Keratinocyte (primary cell): ENCODE results near the gene TCERG1. TPM values are rescaled to one million over a fixed set of nuclear protein-coding genes. Genes with fewer than 3 reads are reported as not detected.

Experiments
- DNase-seq: peaks from one replicate; pipeline ENCODE4 v3.0.0-alpha.2; 2011; ENCODE audit warnings: low read depth, missing footprints, low spot score
- FAIRE-seq: peaks from 2 replicates; lab custom pipeline; 2011; peaks lifted over from hg19 to GRCh38; lab: Jason Lieb, UNC
- H2AFZ ChIP-seq: 2 replicates; pipeline ENCODE4 v1.6.0; 2012; ENCODE audit warnings: low read length, control low read depth, inconsistent platforms; ENCODE audit not compliant: control insufficient read depth
- H3K27ac ChIP-seq: 2 replicates; pipeline ENCODE4 v1.5.1; 2011; ENCODE audit warnings: low read length; ENCODE audit not compliant: control insufficient read depth, insufficient read depth
- H3K27me3 ChIP-seq: 3 replicates; pipeline ENCODE4 v1.6.0; 2011; ENCODE audit warnings: low read length; ENCODE audit not compliant: control insufficient read depth, insufficient read depth; ENCODE audit errors: extremely low read depth
- H3K36me3 ChIP-seq, 2 experiments: 2 replicates in 1 of 2; 3 replicates in 1 of 2; pipeline ENCODE4 v1.5.1; 2011; ENCODE audit warnings: low read length in 2 of 2, mild to moderate bottlenecking in 1 of 2; ENCODE audit not compliant: control insufficient read depth in 2 of 2, insufficient read depth in 2 of 2; ENCODE audit errors: extremely low read depth in 1 of 2
- H3K4me1 ChIP-seq: 3 replicates; pipeline ENCODE4 v1.5.1; 2011; ENCODE audit warnings: low read length; ENCODE audit not compliant: control insufficient read depth, insufficient read depth; ENCODE audit errors: extremely low read depth
- H3K4me2 ChIP-seq: 3 replicates; pipeline ENCODE4 v1.6.0; 2011; ENCODE audit warnings: low read depth, low read length; ENCODE audit not compliant: control insufficient read depth, insufficient read depth; ENCODE audit errors: extremely low read depth
- H3K4me3 ChIP-seq, 3 experiments: fragments of 200-600 bp in 1 of 3; sonication (generic) in 1 of 3; 2 replicates in 2 of 3; 3 replicates in 1 of 3; pipeline ENCODE4 v1.5.1; 2011 to 2016; ENCODE audit warnings: low read length in 3 of 3, mild to moderate bottlenecking in 3 of 3, control low read depth in 2 of 3, inconsistent platforms in 1 of 3, low read depth in 1 of 3, mixed read lengths in 1 of 3, mixed run types in 1 of 3, moderate library complexity in 1 of 3; ENCODE audit not compliant: control insufficient read depth in 2 of 3, insufficient read depth in 2 of 3; ENCODE audit errors: extremely low read depth in 1 of 3
- H3K79me2 ChIP-seq: 2 replicates; pipeline ENCODE4 v1.6.0; 2012; ENCODE audit warnings: low read length; ENCODE audit not compliant: control insufficient read depth, insufficient read depth
- H3K9ac ChIP-seq: 3 replicates; pipeline ENCODE4 v1.6.0; 2011; ENCODE audit warnings: low read length; ENCODE audit not compliant: control insufficient read depth, insufficient read depth; ENCODE audit errors: extremely low read depth
- H3K9me1 ChIP-seq: 3 replicates; pipeline ENCODE4 v1.6.0; 2011; ENCODE audit warnings: low read length; ENCODE audit not compliant: control insufficient read depth, insufficient read depth; ENCODE audit errors: extremely low read depth
- H3K9me3 ChIP-seq: 2 replicates; pipeline ENCODE4 v1.5.1; 2012; ENCODE audit warnings: low read depth, low read length; ENCODE audit not compliant: control insufficient read depth
- H4K20me1 ChIP-seq: 3 replicates; pipeline ENCODE4 v1.6.0; 2011; ENCODE audit warnings: low read length; ENCODE audit not compliant: control insufficient read depth, insufficient read depth; ENCODE audit errors: extremely low read depth
- EZH2 ChIP-seq: IDR thresholded peaks from one replicate; pipeline ENCODE4 v1.6.1; 2012; ENCODE audit warnings: inconsistent platforms, mild to moderate bottlenecking, low read length, moderate library complexity
- dilution Hi-C: fragments of 300-500 bp; cut with MboI; formaldehyde crosslinking; loops from one replicate; pipeline ENCODE4 v1.7.0; 2020; ENCODE audit warnings: low sequenced_read_pairs; ENCODE audit not compliant: extremely low pct_ligation_motif_present
- polyA plus RNA-seq, 5 experiments: library from polyadenylated mRNA; depleted of rRNA in 3 of 5; stranded (reverse) in 3 of 5; stranded (forward) in 1 of 5; unstranded in 1 of 5; fragments of >200 nt; gene quantifications; 1 replicate in 1 of 5; 2 replicates in 3 of 5; 3 replicates in 1 of 5; pipeline versions ENCODE4 v1.2.1 to v1.2.3, GENCODE V29; 2011 to 2012; ENCODE audit warnings: missing spikeins in 2 of 5, low read depth in 1 of 5, low replicate concordance in 1 of 5
- TF ChIP-seq, protein P1 (sequence below), 3 experiments: IDR thresholded peaks in 1 of 3; conservative IDR thresholded peaks in 1 of 3; optimal IDR thresholded peaks in 1 of 3; 2 replicates in 2 of 3; 3 replicates in 1 of 3; pipeline versions ENCODE3 to v1.5.1; 2011; ENCODE audit warnings: low read length in 3 of 3, mild to moderate bottlenecking in 3 of 3, moderate library complexity in 2 of 3, control low read depth in 1 of 3, inconsistent platforms in 1 of 3; ENCODE audit not compliant: insufficient read depth in 2 of 3; ENCODE audit errors: extremely low read depth in 1 of 3

TCERG1 gene
- polyA plus RNA-seq, 1 donor (not counting 4 experiments of a cell fraction or from before 2014, with no cell fraction given): 71.6 TPM

DNA sequence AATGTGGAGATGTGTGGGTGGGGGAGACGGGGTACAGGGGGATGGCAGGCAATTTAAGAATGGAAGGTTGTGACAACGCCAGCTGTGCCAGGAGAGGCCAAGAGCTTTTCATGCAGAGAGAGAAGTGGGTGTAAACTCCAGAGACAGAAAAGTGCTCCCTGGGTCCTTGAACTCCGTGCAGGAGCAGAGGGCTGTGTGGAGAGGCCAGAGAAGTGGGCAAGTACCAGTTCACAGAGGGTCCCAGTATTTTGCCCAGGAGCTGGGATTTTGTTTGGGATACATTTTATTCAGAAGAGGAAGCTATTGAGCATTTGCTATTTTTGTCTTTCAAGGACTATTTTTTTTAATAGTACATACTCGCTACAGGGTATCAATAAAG, 19.5 kb upstream of the TCERG1 start:
- H3K4me1 ChIP-seq: peaks cover 23% of the 10 kb centered on the region
- DNase-seq (no peak), FAIRE-seq (no peak)
- H3K4me2 ChIP-seq: no peak overlapping the region
- no peak overlapping the region for H2AFZ ChIP-seq
- no peaks in the 10 kb centered on the region for H3K36me3 ChIP-seq
- no peak overlapping the region for H3K27ac ChIP-seq
- H3K79me2 ChIP-seq: no peaks in the 10 kb centered on the region
- H3K4me3 ChIP-seq: no peak overlapping the region
- H4K20me1 ChIP-seq: no peaks in the 10 kb centered on the region
- H3K9ac ChIP-seq: no peak overlapping the region
- no peaks in the 10 kb centered on the region for H3K9me1 ChIP-seq
- TF ChIP-seq EZH2: no peak
- TF ChIP-seq, protein P1, sequence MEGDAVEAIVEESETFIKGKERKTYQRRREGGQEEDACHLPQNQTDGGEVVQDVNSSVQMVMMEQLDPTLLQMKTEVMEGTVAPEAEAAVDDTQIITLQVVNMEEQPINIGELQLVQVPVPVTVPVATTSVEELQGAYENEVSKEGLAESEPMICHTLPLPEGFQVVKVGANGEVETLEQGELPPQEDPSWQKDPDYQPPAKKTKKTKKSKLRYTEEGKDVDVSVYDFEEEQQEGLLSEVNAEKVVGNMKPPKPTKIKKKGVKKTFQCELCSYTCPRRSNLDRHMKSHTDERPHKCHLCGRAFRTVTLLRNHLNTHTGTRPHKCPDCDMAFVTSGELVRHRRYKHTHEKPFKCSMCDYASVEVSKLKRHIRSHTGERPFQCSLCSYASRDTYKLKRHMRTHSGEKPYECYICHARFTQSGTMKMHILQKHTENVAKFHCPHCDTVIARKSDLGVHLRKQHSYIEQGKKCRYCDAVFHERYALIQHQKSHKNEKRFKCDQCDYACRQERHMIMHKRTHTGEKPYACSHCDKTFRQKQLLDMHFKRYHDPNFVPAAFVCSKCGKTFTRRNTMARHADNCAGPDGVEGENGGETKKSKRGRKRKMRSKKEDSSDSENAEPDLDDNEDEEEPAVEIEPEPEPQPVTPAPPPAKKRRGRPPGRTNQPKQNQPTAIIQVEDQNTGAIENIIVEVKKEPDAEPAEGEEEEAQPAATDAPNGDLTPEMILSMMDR (optimal IDR thresholded peaks at IDR 0.05 in 1 of 3, IDR thresholded peaks at IDR 0.05 in 1 of 3, conservative IDR thresholded peaks at IDR 0.05 in 1 of 3; ENCODE audit: extremely low read depth in 1 of 3, insufficient read depth in 2 of 3, low read length in 3 of 3): no peak
- H3K9me3 ChIP-seq: no peaks in the 10 kb centered on the region
- dilution Hi-C loops: no loop called here
- H3K27me3 ChIP-seq: no peaks in the 10 kb centered on the region

DNA sequence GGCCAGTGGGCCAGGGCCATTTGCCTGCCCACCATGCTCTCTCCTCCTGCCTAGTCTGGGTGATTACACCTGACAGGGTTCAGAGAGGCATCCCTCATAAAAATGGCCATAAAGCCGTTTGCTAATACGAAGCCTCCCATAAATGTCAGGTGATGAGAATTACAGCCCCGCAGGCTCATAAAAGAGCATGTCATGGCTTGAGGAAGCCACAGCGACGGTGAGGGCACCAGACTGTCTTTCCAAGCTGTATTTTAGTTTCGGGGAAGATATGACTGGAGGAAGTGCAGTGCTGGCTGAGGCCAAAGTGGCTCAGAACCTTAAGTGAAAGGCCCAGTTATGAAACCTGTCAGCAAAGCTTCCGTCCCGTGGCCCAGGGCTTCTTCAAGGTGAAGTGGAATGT, 18.5 kb upstream of the TCERG1 start:
- Histone ChIP-seq H3K27me3 (no peaks in the 10 kb centered on the region), H3K36me3 (no peaks in the 10 kb centered on the region), H3K9ac (peak overlapping the region; percentile 46), H3K4me3 (peak overlapping the region in 1 of 3 experiments; percentile 20), H4K20me1 (no peaks in the 10 kb centered on the region), H3K27ac (peak overlapping the region; percentile 45), H3K9me3 (no peaks in the 10 kb centered on the region), H3K79me2 (no peaks in the 10 kb centered on the region), H3K4me1 (peaks cover 23% of the 10 kb centered on the region), H2AFZ (peak overlapping the region; percentile 95), H3K4me2 (peak overlapping the region; percentile 63), H3K9me1 (no peaks in the 10 kb centered on the region)
- peak; percentile 29 for FAIRE-seq
- DNase-seq: no peak
- dilution Hi-C loops: no loop called here
- no peak for TF ChIP-seq EZH2
- TF ChIP-seq, protein P1 (optimal IDR thresholded peaks at IDR 0.05 in 1 of 3, IDR thresholded peaks at IDR 0.05 in 1 of 3, conservative IDR thresholded peaks at IDR 0.05 in 1 of 3; ENCODE audit: extremely low read depth in 1 of 3, insufficient read depth in 2 of 3, low read length in 3 of 3): no peak
